Measurements from ENCODE around the gene EXD1.

DNA sequence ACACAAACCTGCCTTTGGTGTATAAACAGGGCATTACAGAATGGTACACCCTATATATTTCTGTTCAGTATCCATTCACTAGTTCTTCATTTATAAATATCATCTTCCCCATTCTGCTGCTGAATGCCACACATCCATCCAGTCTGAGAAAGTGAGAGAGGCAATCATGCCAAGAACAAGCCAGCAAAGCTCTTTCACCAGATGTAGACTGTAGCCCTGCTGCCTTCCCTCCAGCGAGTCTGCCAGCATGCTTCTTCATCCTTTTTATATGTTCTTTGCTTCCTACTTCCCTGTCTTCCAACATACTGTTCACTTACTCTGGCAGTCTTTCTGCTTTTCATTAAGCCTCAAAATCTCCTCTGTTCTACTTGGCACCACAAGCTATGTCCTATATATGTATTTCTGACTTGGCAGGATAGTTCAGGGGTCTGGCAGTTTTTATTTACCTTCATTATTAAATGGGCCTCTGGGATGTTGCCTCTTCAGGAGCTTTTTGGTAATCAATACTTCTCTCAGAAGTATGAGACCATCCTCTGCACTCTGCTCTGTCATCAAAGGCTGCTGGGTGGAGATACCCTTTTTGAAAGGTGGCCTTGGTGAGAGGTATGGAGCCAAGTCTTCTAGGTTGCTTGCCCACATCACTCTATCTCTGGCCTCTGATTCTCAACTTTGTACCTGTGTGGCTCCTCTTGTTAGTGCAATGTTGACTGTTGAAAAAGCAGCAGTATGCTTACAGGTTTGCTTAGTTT is 49.2 kb upstream of the EXD1 start:
- TF ChIP-seq, protein P1, sequence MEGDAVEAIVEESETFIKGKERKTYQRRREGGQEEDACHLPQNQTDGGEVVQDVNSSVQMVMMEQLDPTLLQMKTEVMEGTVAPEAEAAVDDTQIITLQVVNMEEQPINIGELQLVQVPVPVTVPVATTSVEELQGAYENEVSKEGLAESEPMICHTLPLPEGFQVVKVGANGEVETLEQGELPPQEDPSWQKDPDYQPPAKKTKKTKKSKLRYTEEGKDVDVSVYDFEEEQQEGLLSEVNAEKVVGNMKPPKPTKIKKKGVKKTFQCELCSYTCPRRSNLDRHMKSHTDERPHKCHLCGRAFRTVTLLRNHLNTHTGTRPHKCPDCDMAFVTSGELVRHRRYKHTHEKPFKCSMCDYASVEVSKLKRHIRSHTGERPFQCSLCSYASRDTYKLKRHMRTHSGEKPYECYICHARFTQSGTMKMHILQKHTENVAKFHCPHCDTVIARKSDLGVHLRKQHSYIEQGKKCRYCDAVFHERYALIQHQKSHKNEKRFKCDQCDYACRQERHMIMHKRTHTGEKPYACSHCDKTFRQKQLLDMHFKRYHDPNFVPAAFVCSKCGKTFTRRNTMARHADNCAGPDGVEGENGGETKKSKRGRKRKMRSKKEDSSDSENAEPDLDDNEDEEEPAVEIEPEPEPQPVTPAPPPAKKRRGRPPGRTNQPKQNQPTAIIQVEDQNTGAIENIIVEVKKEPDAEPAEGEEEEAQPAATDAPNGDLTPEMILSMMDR (IDR thresholded peaks at IDR 0.05) = no peak
- TF ChIP-seq MAZ (IDR thresholded peaks at IDR 0.05; ENCODE audit: borderline replicate concordance, low read depth, low read length) (no peak), CBX8 (IDR thresholded peaks at IDR 0.05) (no peak), JUNB (IDR thresholded peaks at IDR 0.05) (no peak), RCOR1 (IDR thresholded peaks at IDR 0.05; ENCODE audit: low read depth, low read length) (no peak), RNF2 (IDR thresholded peaks at IDR 0.05; ENCODE audit: borderline replicate concordance, low read depth) (no peak), POLR2A (IDR thresholded peaks at IDR 0.05; ENCODE audit: low read length) (no peak), JUN (IDR thresholded peaks at IDR 0.05) (no peak), EHMT2 (IDR thresholded peaks at IDR 0.05; ENCODE audit: low read depth) (no peak), EP300 (IDR thresholded peaks at IDR 0.05) (no peak), MYC (IDR thresholded peaks at IDR 0.05; ENCODE audit: borderline replicate concordance, low read length) (no peak)
- TF ChIP-seq, protein P2, sequence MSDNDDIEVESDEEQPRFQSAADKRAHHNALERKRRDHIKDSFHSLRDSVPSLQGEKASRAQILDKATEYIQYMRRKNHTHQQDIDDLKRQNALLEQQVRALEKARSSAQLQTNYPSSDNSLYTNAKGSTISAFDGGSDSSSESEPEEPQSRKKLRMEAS (IDR thresholded peaks at IDR 0.05) = no peak
- TF ChIP-seq, protein P3, sequence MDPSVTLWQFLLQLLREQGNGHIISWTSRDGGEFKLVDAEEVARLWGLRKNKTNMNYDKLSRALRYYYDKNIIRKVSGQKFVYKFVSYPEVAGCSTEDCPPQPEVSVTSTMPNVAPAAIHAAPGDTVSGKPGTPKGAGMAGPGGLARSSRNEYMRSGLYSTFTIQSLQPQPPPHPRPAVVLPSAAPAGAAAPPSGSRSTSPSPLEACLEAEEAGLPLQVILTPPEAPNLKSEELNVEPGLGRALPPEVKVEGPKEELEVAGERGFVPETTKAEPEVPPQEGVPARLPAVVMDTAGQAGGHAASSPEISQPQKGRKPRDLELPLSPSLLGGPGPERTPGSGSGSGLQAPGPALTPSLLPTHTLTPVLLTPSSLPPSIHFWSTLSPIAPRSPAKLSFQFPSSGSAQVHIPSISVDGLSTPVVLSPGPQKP (IDR thresholded peaks at IDR 0.05; ENCODE audit: low read depth, low read length) = no peak
- TF ChIP-seq, protein P4, sequence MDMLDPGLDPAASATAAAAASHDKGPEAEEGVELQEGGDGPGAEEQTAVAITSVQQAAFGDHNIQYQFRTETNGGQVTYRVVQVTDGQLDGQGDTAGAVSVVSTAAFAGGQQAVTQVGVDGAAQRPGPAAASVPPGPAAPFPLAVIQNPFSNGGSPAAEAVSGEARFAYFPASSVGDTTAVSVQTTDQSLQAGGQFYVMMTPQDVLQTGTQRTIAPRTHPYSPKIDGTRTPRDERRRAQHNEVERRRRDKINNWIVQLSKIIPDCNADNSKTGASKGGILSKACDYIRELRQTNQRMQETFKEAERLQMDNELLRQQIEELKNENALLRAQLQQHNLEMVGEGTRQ (IDR thresholded peaks at IDR 0.05) = no peak

Data from A549 (cell line).